ENCODE results near the gene NAT16.
"Not testable (repeated sequence)": the region's sequence is repeated elsewhere in the genome, so short reads cannot be mapped to it uniquely, and the experiment has no call there.

Gene NAT16

DNA sequence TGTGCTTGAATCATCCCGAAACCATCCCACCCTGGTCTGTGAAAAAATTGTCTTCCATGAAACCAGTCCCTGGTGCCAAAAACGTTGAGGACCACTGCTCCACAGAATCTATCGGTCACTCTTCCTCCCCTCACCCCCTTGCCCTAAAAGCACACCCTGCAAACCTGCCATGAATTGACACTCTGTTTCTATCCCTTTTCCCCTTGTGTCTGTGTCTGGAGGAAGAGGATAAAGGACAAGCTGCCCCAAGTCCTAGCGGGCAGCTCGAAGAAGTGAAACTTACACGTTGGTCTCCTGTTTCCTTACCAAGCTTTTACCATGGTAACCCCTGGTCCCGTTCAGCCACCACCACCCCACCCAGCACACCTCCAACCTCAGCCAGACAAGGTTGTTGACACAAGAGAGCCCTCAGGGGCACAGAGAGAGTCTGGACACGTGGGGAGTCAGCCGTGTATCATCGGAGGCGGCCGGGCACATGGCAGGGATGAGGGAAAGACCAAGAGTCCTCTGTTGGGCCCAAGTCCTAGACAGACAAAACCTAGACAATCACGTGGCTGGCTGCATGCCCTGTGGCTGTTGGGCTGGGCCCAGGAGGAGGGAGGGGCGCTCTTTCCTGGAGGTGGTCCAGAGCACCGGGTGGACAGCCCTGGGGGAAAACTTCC lies 54.0 kb downstream of the NAT16 start:
- peak; percentile 37 for DNase-seq (ENCODE audit: low spot score)

DNA sequence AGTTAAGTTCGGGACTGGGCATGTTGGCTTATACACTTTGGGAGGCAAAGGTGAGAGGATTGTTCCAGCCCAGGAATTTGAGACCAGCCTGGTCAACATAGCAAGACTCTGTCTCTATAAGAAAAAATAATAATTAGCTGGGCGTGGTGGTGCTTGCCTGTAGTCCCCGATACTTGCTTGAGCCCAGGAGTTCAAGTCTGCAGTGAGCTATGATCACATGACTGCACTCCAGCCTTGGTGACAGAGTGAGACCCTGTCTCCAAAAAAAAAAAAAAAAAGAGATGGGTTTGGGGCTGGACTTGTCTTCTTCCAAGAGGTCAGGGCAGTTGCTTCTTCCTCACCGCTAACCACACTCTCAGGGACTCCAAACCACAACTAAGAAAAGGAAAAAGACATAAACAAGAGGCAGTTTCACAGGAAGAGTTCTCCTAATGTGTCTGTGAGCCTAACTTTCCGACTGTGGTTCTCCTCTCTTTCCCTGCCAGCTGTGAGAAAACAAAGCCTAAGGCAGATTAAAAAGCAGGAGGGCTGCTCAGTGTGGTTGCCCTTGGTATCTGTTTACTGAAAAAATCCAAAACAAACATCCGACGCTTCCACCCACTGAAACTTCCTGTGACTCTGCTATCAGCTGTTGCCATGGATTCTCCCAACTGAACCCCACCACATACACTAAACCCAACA lies 55.6 kb downstream of the NAT16 start:
- DNase-seq (ENCODE audit: low spot score): peak; percentile 56

DNA sequence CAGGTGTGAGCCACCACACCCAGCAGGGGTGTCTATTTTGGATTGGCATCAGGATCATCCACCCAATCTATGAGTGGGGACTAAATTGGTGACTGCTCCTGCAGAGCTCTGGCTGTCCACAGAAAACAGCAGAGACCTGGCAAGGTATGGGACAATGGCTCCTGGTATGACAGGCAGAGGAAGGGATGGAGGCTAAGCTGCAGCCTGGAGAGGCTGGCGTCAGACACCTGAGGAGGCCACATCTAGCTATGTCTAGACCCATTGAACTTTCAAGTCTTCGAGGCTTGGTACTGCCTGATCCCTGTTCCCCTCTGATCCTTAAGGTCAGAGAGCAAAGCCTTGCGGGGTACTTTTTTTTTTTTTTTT lies 56.4 kb downstream of the NAT16 start:
- DNase-seq (ENCODE audit: low spot score): no peak

DNA sequence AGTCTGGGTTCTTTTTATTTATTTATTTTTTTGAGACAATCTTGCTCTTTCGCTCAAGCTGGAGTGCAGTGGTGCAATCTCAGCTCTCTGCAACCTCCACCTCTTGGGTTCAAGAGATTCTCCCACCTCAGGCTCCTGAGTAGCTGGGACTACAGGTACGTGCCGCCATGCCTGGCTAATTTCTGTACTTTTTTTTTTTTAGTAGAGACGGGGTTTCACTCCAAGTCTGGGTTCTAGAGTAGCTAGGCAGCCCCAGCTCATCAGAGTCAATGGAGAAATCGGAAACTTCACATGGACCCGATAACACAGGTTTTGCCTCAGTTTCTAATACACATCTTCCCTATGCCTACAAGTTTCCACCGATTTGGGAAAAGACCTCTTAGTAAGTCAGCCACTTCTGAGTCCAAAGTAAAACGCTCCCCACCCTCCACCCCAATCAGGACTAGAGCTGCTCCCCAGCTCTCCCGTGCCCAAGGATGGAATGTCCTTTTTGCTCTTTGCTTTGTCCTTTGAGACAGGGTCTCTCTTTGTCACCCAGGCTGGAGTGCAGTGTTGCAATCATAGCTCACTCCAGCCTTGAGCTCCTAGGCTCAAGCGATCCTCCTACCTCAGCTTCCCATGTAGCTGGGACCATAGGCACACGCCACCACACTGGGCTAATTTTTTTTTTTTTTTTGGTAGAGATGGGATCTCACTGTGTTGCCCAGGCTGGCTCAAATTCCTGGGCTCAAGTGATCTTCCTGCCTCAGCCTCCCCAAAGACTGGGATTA lies 57.0 kb downstream of the NAT16 start:
- DNase-seq (ENCODE audit: low spot score): no peak

DNA sequence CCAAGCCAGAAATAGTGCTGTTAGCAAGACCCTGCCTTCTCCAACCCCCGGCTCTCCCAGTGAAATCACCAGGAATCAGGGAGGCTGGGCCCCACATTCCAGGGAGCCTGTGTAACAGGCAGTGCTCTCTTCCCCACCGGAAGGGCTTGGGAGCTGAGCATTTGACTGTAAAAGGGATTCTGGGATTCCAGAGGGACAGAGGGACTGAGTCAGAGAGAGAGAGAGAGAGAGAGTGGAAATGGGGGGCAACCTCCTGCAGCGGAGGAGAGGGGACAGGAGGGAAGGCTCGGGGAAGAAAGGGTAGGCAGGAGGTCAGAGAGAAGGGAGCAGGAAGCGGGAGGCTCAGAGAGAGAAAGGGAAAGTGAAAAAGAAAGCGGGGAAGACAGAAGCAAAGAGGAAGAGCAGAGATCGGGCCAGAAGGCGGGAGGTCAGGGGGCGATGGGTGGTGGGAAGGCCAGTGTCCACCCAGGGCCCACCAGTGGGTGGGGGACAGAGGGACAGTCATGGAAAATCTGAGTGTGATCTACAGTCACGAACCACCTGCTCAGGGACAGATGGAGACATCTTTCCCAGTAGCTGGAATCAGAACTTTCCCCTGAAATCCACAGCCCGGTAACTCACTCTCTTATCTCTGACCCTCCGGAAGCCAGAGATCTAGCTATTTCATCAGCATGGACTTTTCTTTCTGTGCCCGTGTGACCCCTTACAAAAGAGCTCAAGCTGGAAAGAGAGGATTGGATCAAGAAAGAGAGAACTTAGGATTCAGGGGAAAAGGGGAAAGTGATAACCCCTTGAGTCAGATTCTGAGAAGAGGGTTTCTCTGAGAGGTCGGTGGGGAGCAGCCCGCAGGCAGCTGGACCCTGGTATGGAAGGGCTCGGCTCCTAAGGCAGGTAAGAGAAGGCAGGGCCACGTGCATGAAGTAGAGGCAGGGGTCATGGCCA lies 57.8 kb downstream of the NAT16 start:
- DNase-seq (ENCODE audit: low spot score): peak; percentile 84

DNA sequence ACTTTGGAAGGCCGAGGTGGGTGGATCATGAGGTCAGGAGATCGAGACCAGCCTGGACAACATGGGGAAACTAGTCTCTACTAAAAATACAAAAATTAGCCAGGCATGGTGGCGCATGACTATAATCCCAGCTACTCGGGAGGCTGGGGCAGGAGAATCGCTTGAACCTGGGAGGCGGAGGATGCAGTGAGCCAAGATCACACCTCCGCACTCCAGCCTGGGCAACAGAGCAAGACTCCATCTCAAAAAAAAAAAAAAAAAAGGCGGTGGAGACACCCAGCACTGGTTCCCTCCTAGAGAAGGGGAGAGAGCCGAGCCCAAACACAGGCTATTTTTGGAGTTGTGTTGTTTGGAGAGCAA lies 58.5 kb downstream of the NAT16 start:
- not testable (repeated sequence) for DNase-seq (ENCODE audit: low spot score)
